WTC11 (cell line): ENCODE data around the gene ZFP90. TPM values are rescaled to one million over a fixed set of nuclear protein-coding genes. Genes with fewer than 3 reads are reported as not detected.

Experiments used
- ATAC-seq: fragments of 200-7000 bp; cut with Tn5 transposase; 2 replicates; pipeline ENCODE4 v1.10.0; 2021; ENCODE audit warnings: mild to moderate bottlenecking, moderate library complexity
- CTCF ChIA-PET: fragments of 300-600 bp; sonication (Branson Sonifier 250); formaldehyde crosslinking; loops from one replicate; lab custom pipeline; 2021; ENCODE audit warnings: antibody characterized with exemption; lab: Charles Lee
- POLR2A ChIA-PET: fragments of 350-600 bp; sonication (Branson Sonifier 250); formaldehyde crosslinking; loops from one replicate; lab custom pipeline; 2021; ENCODE audit warnings: antibody characterized with exemption; lab: Charles Lee
- DNase-seq: peaks from one replicate; pipeline ENCODE4 v3.0.0; 2021; ENCODE audit warnings: low spot score
- H3K27ac Mint-ChIP-seq: 2 replicates; pipeline ENCODE4 v1.8.0; 2021; ENCODE audit warnings: mixed read lengths
- H3K27me3 Mint-ChIP-seq: 2 replicates; pipeline ENCODE4 v1.8.0; 2021; ENCODE audit warnings: low read depth, mild to moderate bottlenecking, moderate library complexity, mixed read lengths
- H3K36me3 Mint-ChIP-seq: 2 replicates; pipeline ENCODE4 v1.8.0; 2021; ENCODE audit warnings: mixed read lengths
- H3K4me1 Mint-ChIP-seq: 2 replicates; pipeline ENCODE4 v1.8.0; 2022; ENCODE audit warnings: mixed read lengths
- H3K4me3 Mint-ChIP-seq: 2 replicates; pipeline ENCODE4 v1.8.0; 2021; ENCODE audit warnings: mild to moderate bottlenecking, moderate library complexity, mixed read lengths
- H3K9me3 Mint-ChIP-seq: 2 replicates; pipeline ENCODE4 v1.8.0; 2021; ENCODE audit warnings: mixed read lengths
- ATF6 ChIP-seq: sonication (generic); formaldehyde crosslinking; IDR thresholded peaks from 2 replicates; pipeline ENCODE4 v1.8.1; 2023; ENCODE audit warnings: mild to moderate bottlenecking, missing genetic modification reagents
- ESRRA ChIP-seq: sonication (generic); formaldehyde crosslinking; IDR thresholded peaks from 2 replicates; pipeline ENCODE4 v1.8.1; 2022; ENCODE audit warnings: mild to moderate bottlenecking, missing genetic modification reagents, borderline replicate concordance
- FOXK1 ChIP-seq: sonication (generic); formaldehyde crosslinking; IDR thresholded peaks from 2 replicates; pipeline ENCODE4 v1.8.0; 2022; ENCODE audit warnings: mild to moderate bottlenecking, moderate library complexity, missing genetic modification reagents
- HMGXB4 ChIP-seq: sonication (generic); formaldehyde crosslinking; IDR thresholded peaks from 2 replicates; pipeline ENCODE4 v1.8.1; 2023; ENCODE audit warnings: mild to moderate bottlenecking, moderate library complexity, missing genetic modification reagents
- NR3C1 ChIP-seq: sonication (generic); formaldehyde crosslinking; conservative IDR thresholded peaks from 2 replicates; pipeline ENCODE4 v1.8.1; 2023; ENCODE audit warnings: low read depth, mild to moderate bottlenecking, missing genetic modification reagents
- OVOL2 ChIP-seq: fragments of 250-450 bp; sonication (Bioruptor Pico); IDR thresholded peaks from 2 replicates; pipeline ENCODE4 v1.9.0; 2021; ENCODE audit warnings: mild to moderate bottlenecking, borderline replicate concordance
- USF1 ChIP-seq: sonication (generic); formaldehyde crosslinking; IDR thresholded peaks from 2 replicates; pipeline ENCODE4 v1.8.0; 2022; ENCODE audit warnings: mild to moderate bottlenecking, missing genetic modification reagents
- ZMAT4 ChIP-seq: fragments of 250-450 bp; sonication (Bioruptor Pico); IDR thresholded peaks from 2 replicates; pipeline ENCODE4 v1.9.0; 2021; ENCODE audit warnings: mild to moderate bottlenecking
- ZNF281 ChIP-seq: sonication (generic); formaldehyde crosslinking; IDR thresholded peaks from 2 replicates; pipeline ENCODE4 v1.8.0; 2023; ENCODE audit warnings: mild to moderate bottlenecking, missing genetic modification reagents
- ZNF396 ChIP-seq: fragments of 250-450 bp; sonication (Bioruptor Pico); IDR thresholded peaks from 2 replicates; pipeline ENCODE4 v1.8.0; 2021; ENCODE audit warnings: mild to moderate bottlenecking, moderate library complexity, borderline replicate concordance
- ZNF512 ChIP-seq: sonication (generic); formaldehyde crosslinking; IDR thresholded peaks from 2 replicates; pipeline ENCODE4 v1.8.1; 2022; ENCODE audit warnings: missing genetic modification reagents, borderline replicate concordance
- ZSCAN18 ChIP-seq: fragments of 250-450 bp; sonication (Bioruptor Pico); IDR thresholded peaks from 2 replicates; pipeline ENCODE4 v2.1.2; 2022; ENCODE audit warnings: mild to moderate bottlenecking, moderate library complexity
- total RNA-seq: library from RNA; stranded (reverse); gene quantifications from 3 replicates; pipeline ENCODE4 v1.2.3, GENCODE V29; 2021

The ZFP90 gene
- total RNA-seq, 1 experiment from 2014 or later, result 21.7 TPM

- peaks cover 88% of the 10 kb centered on the region for H3K9me3 Mint-ChIP-seq
- CTCF ChIA-PET, result no interaction called here
- no peak overlapping the region for H3K27ac Mint-ChIP-seq
- peaks cover 39% of the 10 kb centered on the region for H3K27me3 Mint-ChIP-seq
- POLR2A ChIA-PET, result no interaction called here
- H3K36me3 Mint-ChIP-seq, result peaks cover 97% of the 10 kb centered on the region
- no peak overlapping the region for H3K4me3 Mint-ChIP-seq
- DNase-seq (no peak), ATAC-seq (no peak)
- H3K4me1 Mint-ChIP-seq, result no peaks in the 10 kb centered on the region
- no peak for TF ChIP-seq USF1 (CRISPR knock-in tag)
- TF ChIP-seq ZNF281 (CRISPR knock-in tag), result no peak
- no peak for TF ChIP-seq NR3C1 (CRISPR knock-in tag)
- TF ChIP-seq ZMAT4 (CRISPR knock-in tag), result no peak
- TF ChIP-seq ZSCAN18, result no peak
- no peak for TF ChIP-seq HMGXB4 (CRISPR knock-in tag)
- no peak for TF ChIP-seq ATF6 (CRISPR knock-in tag)
- TF ChIP-seq ZNF396 (CRISPR knock-in tag), result no peak
- TF ChIP-seq ESRRA (CRISPR knock-in tag), result no peak
- no peak for TF ChIP-seq FOXK1 (CRISPR knock-in tag)
- no peak for TF ChIP-seq ZNF512 (CRISPR knock-in tag)
These were observed 25.4 kb downstream of the ZFP90 start for GRCh38 chr16:68564382-68564985.

- TF ChIP-seq OVOL2 (CRISPR knock-in tag), result no peak
- no peak overlapping the region for H3K4me3 Mint-ChIP-seq
- POLR2A ChIA-PET, result no interaction called here
- CTCF ChIA-PET, result interaction anchor here (0.9 kb wide), 1 partner anchor 16 kb away, joined by 3 read pairs; no protein-coding TSS in a partner anchor
- DNase-seq (no peak), ATAC-seq (no peak)
- peaks cover 62% of the 10 kb centered on the region for H3K9me3 Mint-ChIP-seq
- H3K27me3 Mint-ChIP-seq, result peaks cover 4% of the 10 kb centered on the region
- peaks cover 60% of the 10 kb centered on the region for H3K36me3 Mint-ChIP-seq
- H3K4me1 Mint-ChIP-seq, result peaks cover 5% of the 10 kb centered on the region
- no peak overlapping the region for H3K27ac Mint-ChIP-seq
These were observed 35.4 kb downstream of the ZFP90 start for GRCh38 chr16:68574479-68574878.
